GM18505 (cell line): Measurements from ENCODE around the gene TOMM7.
"Not testable (repeated sequence)": the region's sequence is repeated elsewhere in the genome, so short reads cannot be mapped to it uniquely, and the experiment has no call there.

ENCODE experiments used
- ATAC-seq: cut with Tn5 transposase; IDR thresholded peaks from one replicate; pipeline ENCODE4 v1.9.1; 2021; ENCODE audit not compliant: unreplicated experiment
- POLR2A ChIP-seq: IDR thresholded peaks from 4 replicates; pipeline ENCODE4 v1.6.1; 2011; ENCODE audit warnings: borderline replicate concordance; ENCODE audit not compliant: insufficient read depth, insufficient read length; ENCODE audit errors: extremely low read depth

TOMM7 gene

DNA sequence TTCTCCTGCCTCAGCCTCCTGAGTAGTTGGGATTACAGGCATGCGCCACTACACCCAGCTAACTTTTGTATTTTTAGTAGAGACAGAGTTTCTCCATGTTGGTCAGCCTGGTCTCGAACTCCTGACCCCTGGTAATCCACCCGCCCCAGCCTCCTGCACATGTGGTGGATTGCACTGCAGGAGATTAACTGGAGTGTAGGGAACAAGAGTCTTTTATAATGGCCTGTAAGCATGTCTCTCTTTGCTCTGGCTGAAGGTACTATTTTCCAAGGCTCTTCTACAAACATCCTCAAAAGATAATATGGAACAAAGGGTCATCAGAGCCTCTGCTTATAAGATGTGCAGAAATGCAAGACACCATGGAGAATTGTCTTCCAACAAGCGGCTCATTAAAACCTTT, 3.2 kb downstream of the TOMM7 start:
- TF ChIP-seq POLR2A, result no peak
- ATAC-seq, result no peak

DNA sequence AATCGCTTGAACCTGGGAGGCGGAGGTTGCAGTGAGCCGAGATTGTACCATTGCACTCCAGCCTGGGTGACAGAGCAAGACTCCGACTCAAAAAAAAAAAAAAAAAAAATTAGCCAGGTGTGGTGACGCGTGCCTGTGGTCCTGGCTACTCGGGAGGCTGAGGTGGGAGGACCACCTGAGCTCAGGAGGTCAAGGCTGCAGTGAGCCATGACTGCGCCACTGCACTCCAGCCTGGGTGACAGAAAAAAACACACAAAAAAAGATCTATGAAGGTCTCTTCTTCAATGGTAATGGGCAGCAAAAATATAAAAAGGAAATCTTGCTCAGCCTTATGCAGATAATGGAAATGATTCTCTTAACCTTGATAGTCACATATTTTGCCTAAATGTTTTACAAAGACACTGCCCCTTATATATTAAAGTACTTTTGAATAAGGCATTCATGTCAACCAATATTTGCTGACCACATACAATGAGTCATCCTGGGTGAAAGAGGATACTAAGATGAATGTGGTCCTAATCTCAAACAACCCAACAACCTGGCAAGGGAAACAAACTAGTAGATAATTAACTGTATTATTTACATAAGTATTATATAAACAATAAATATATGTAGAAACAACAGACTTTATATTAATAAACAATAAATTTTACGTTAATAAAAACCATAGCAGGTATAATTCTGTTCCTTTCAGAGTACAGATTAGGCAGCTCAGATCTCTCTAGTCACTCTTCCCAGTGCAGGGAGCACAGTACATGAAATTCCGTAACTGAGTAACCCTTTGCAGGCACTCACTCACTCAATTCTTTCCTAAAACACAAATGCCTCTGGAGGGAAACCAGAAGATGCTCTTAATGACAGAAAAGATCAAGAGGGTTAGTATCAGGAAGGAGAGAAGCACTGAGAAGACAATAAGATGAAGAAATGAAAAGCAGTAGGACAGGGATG, 8.1 kb downstream of the TOMM7 start:
- no peak for ATAC-seq
- no peak for TF ChIP-seq POLR2A

DNA sequence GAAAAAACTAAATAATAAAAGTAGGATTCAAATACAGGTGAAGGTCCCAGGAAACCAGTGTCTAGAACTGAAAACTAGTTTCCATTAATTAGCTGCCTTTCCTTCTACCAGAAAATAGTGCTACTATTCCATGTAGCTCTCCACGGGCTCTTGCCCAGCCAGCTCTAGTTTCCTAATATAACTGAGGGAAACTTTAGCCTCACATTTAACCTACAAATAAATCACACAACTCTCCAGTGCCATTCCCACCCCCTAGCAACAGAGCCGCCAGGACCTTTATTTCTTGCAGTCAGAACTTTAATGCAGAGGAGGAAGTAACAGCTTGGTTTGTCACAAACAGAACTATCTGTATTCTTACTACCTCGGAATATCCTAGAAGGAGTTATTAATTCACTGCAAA, 10.3 kb downstream of the TOMM7 start:
- ATAC-seq, result no peak
- TF ChIP-seq POLR2A, result no peak

DNA sequence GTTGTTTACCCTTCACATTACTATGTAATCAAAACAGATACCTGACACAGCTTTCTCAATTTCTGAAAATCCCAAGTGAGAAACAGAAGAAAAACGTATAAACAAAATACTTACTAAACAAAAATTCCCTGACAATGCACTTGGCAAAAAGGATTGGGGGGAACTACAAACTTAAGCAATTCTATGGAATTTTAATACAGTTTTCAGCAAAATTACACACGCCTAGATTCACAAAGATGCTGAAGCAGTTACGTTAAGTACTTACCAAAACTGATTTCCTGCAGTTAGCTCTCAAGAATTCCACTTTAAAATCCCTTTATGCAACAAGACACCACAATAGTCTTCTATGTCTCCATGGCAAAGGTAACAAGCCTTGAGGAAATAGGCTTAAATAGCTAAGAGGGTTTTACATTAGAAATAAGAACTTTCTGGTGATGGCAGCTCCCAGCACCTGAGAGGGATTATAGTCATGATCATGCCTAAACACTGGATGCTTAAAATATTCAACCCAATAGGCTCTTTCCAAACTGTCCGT, 10.8 kb downstream of the TOMM7 start:
- TF ChIP-seq POLR2A, result no peak
- ATAC-seq, result no peak

DNA sequence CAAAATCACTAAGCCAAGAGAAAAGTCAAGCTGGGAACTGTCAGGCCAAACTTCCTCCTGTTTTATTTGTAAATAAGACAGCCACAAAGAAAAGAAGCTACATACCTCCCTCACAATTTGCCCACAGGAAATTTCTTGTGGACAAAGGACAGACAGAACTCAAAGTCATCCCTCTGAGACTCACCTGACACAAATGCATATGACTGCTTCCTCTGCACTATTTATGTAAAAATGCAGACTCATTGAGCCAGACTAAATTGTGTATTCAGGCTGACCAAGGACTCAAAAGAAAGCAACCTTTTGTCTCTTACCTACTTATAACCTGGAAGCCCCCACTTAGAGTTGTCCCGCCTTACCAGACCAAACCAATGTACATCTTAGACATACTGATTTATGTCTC, 11.8 kb downstream of the TOMM7 start:
- ATAC-seq, result no peak
- no peak for TF ChIP-seq POLR2A

DNA sequence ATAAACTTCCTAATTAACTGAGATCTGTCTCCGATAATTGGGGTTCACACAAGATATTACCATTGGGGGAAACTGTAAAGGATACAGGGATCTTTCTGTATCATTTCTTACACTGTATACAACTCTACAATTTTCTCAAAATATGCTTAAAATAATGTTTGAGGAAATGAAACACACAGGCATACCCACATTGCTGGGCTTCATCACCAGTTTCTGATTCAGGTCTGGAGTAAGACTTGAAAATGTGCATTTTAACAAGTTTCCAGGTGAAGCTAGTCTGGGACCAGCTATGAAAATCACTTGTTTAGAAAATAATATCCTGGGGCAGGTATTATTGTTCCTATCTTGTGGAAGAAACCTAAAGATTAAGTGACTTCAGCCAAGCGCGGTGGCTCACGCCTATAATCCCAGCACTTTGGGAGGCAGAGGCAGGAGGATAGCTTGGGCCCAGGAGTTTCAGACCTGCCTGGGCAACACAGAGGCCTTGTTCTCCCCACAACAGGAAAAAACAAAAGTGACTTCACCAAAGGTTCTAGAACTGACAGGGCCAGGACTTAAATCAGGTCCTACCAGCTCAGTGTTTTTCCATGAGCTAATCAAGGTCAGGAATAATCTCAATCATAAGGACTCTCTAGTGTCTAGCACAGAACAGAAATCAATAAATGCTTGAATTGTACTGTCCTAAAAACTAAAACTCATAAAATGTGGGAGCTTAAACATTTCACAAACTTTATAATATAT, 12.6 kb downstream of the TOMM7 start:
- no peak for TF ChIP-seq POLR2A
- no peak for ATAC-seq

DNA sequence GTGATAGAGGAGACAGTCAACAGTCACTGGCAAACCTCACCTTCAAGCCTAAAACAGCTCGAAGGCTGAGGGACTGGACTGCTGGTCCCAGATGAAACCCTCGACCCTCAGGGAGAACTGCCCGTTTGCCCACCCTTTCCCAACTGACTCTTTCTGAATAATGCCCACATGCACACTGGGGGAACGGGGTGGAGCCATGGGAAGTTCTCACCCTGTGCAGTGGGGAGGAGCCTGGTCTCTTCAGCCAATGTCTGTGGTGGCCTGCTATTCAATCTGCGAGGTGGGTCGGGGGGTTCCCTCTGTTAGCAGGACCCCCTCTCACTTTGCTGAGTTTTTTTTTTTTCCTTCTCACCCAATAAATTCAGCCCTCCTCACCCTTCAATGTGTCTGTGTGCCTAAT, 14.5 kb downstream of the TOMM7 start:
- no peak for ATAC-seq
- no peak for TF ChIP-seq POLR2A

DNA sequence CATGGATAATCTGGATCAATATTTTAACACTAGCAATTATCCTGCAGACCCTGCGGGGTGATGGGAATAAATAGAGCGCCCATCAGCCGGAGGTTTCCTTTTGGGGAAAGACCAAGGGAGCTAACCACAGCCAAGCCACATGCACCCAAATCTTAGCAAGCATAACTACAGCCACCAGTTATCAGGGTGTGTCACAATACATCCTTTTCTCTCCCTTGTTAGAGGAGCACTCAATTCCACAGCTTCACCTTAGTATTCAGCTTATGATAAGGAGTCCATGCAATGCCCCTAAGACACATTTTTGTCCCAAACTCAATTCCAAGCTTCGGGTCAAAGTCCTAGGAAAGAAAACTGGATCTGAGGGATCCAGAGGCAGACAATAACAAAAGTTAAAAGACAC, 15.9 kb downstream of the TOMM7 start:
- no peak for TF ChIP-seq POLR2A
- ATAC-seq, result no peak

DNA sequence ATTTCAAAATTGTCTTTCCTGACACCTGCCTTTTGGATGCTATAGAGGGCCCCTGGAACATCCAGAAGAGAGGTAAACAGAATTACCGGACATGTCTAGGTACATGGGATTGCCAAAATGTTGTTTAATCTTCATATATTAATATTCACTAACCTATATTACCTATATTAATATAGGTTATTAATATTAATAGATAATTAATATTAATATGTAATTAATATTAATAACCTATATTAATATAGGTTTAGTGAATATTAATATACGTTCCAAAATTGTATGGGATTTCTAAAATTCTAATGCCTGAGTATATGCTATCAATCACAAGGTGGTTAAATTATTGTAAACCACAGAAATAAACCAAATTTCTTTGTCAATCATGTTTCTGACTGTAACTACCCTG, 17.4 kb downstream of the TOMM7 start:
- no peak for ATAC-seq

DNA sequence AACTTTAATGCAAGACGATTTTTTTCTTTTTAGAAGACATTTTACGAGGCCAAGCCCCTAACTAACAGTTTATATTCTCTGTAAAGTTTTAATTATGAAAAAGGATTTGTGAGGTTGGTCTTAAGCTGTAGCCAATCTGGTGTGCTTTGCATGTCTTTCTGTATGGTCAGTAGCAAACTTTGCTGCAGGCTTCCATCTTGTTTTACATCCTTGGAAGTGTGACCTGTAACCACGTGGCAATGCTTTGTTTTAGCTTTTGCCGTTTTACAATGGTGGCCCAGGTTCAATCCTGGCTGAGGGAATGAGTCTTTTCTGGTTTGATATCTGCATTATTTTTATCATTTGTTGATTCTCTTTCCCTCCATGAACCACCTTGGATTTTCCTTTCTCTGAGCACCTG, 19.8 kb downstream of the TOMM7 start:
- not testable (repeated sequence) for ATAC-seq

More for the DNA sequence above, 17.4 kb downstream of the TOMM7 start:
- TF ChIP-seq POLR2A, result no peak

DNA sequence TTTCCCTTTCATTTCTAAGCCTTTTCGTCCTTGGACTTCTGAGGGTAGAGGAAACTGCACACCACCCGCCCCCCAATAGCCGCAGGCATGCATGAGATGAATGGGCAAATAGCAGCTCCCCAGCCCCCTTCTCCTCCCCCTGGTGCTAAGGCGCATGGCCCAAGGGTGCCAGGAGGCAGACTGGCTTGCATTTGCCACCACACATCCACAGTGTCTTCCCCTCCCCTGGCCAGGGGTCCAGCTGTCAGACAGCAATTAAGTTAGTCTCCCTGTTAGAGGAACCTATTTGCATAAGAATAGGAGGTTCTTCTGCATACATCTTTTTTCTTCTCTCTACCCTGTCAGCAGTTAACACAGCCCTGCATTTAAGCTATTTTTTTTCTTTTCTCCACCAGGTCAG, 20.2 kb downstream of the TOMM7 start:
- ATAC-seq, result no peak
- no peak for TF ChIP-seq POLR2A

DNA sequence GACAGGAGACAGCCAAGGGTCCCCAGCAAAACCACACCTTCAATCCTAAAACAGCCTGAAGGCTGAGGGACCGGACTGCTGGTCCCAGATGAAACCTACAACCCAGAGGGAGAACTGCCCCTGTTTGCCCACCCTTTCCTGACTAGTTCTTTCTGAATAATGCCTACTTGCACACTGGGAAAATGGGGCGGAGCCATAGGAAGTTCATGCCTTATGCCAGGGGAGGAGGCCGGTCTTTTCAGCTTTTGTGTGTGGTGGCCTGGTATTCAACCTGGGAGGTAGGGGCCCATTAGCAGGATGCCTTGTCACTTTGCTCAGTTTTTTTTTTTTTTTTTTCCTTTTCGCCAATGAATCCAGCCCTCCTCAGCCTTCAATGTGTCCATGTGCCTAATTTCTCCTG, 20.7 kb downstream of the TOMM7 start:
- ATAC-seq, result no peak

DNA sequence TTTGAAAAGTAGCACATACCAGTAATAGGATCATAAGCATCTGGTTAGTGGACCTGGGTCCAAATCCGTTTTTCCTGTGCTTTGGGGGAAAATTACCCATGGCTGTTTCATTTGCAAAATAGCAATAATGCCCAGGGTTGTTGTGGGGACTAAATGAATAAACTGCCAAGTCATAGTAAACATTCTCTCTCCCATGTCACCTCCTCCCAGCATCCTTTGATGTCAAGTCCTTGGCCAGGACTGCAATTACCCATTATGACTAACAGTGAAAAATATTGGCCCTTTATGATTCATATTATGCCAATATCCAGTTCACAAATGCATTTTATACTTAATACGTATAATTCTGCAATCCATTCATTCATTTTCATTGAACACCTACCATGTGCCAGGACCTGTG, 23.0 kb downstream of the TOMM7 start:
- TF ChIP-seq POLR2A, result no peak
- no peak for ATAC-seq

More for the DNA sequence above, 20.7 kb downstream of the TOMM7 start:
- no peak for TF ChIP-seq POLR2A
